Measurements from ENCODE around the gene TNIK.

TNIK gene

GRCh38 chr3:171435143-171435542 lies 25.1 kb downstream of the TNIK start:
- Histone ChIP-seq H3K9me3 (ENCODE audit: control insufficient read depth, insufficient read depth, low read length) (no peaks in the 10 kb centered on the region), H3F3A (ENCODE audit: control insufficient read depth, insufficient read depth) (no peaks in the 10 kb centered on the region), H3K4me1 (ENCODE audit: control insufficient read depth, low read length) (no peaks in the 10 kb centered on the region), H3K4me3 (ENCODE audit: low read length) (no peak overlapping the region), H3K79me2 (ENCODE audit: control insufficient read depth, low read length) (no peaks in the 10 kb centered on the region), H3K27ac (ENCODE audit: low read depth, low read length) (no peak overlapping the region), H3K36me3 (ENCODE audit: control insufficient read depth, low read length) (no peaks in the 10 kb centered on the region), H3K4me2 (ENCODE audit: low read length) (no peak overlapping the region), H3K9me2 (replicated peaks; ENCODE audit: control insufficient read depth, low read length) (no peaks in the 10 kb centered on the region), H3K27me3 (ENCODE audit: control insufficient read depth, low read length) (no peaks in the 10 kb centered on the region), H4K20me1 (ENCODE audit: control insufficient read depth, insufficient read depth, low read depth, low read length) (no peaks in the 10 kb centered on the region)
- TF ChIP-seq CTCF (IDR thresholded peaks at IDR 0.05; ENCODE audit: low read depth, low read length, poor library complexity, severe bottlenecking) (no peak), EZH2phosphoT487 (IDR thresholded peaks at IDR 0.05; ENCODE audit: borderline replicate concordance, low read length) (no peak)

- Histone ChIP-seq H3K36me3 (ENCODE audit: control insufficient read depth, low read length) (no peaks in the 10 kb centered on the region), H3F3A (ENCODE audit: control insufficient read depth, insufficient read depth) (no peaks in the 10 kb centered on the region), H3K4me3 (ENCODE audit: low read length) (no peak overlapping the region), H3K4me1 (ENCODE audit: control insufficient read depth, low read length) (no peaks in the 10 kb centered on the region), H3K27ac (ENCODE audit: low read depth, low read length) (no peak overlapping the region), H3K79me2 (ENCODE audit: control insufficient read depth, low read length) (no peaks in the 10 kb centered on the region), H4K20me1 (ENCODE audit: control insufficient read depth, insufficient read depth, low read depth, low read length) (no peaks in the 10 kb centered on the region), H3K27me3 (ENCODE audit: control insufficient read depth, low read length) (no peaks in the 10 kb centered on the region), H3K9me3 (ENCODE audit: control insufficient read depth, insufficient read depth, low read length) (no peaks in the 10 kb centered on the region), H3K4me2 (ENCODE audit: low read length) (no peak overlapping the region), H3K9me2 (replicated peaks; ENCODE audit: control insufficient read depth, low read length) (no peaks in the 10 kb centered on the region)
- TF ChIP-seq CTCF (IDR thresholded peaks at IDR 0.05; ENCODE audit: low read depth, low read length, poor library complexity, severe bottlenecking) (no peak), EZH2phosphoT487 (IDR thresholded peaks at IDR 0.05; ENCODE audit: borderline replicate concordance, low read length) (no peak)
Observed at GRCh38 chr3:171432548-171432947, 27.7 kb downstream of the TNIK start.

GRCh38 chr3:171431550-171431949 lies 28.7 kb downstream of the TNIK start:
- Histone ChIP-seq H3K4me3 (ENCODE audit: low read length) (no peak overlapping the region), H3K4me2 (ENCODE audit: low read length) (no peak overlapping the region), H3K79me2 (ENCODE audit: control insufficient read depth, low read length) (no peaks in the 10 kb centered on the region), H3F3A (ENCODE audit: control insufficient read depth, insufficient read depth) (no peaks in the 10 kb centered on the region), H3K9me3 (ENCODE audit: control insufficient read depth, insufficient read depth, low read length) (no peaks in the 10 kb centered on the region), H3K27ac (ENCODE audit: low read depth, low read length) (no peak overlapping the region), H3K27me3 (ENCODE audit: control insufficient read depth, low read length) (no peaks in the 10 kb centered on the region), H4K20me1 (ENCODE audit: control insufficient read depth, insufficient read depth, low read depth, low read length) (no peaks in the 10 kb centered on the region), H3K36me3 (ENCODE audit: control insufficient read depth, low read length) (no peaks in the 10 kb centered on the region), H3K9me2 (replicated peaks; ENCODE audit: control insufficient read depth, low read length) (no peaks in the 10 kb centered on the region), H3K4me1 (ENCODE audit: control insufficient read depth, low read length) (no peaks in the 10 kb centered on the region)
- no peak for TF ChIP-seq EZH2phosphoT487 (IDR thresholded peaks at IDR 0.05; ENCODE audit: borderline replicate concordance, low read length)
- TF ChIP-seq CTCF (IDR thresholded peaks at IDR 0.05; ENCODE audit: low read depth, low read length, poor library complexity, severe bottlenecking) = no peak

GRCh38 chr3:171430530-171430929 lies 29.7 kb downstream of the TNIK start:
- H3K27ac ChIP-seq (ENCODE audit: low read depth, low read length) = no peak overlapping the region
- H3K9me3 ChIP-seq (ENCODE audit: control insufficient read depth, insufficient read depth, low read length) = no peaks in the 10 kb centered on the region
- H3K9me2 ChIP-seq (replicated peaks; ENCODE audit: control insufficient read depth, low read length) = no peaks in the 10 kb centered on the region
- no peak overlapping the region for H3K4me2 ChIP-seq (ENCODE audit: low read length)
- no peak for TF ChIP-seq CTCF (IDR thresholded peaks at IDR 0.05; ENCODE audit: low read depth, low read length, poor library complexity, severe bottlenecking)
- TF ChIP-seq EZH2phosphoT487 (IDR thresholded peaks at IDR 0.05; ENCODE audit: borderline replicate concordance, low read length) = no peak
- no peaks in the 10 kb centered on the region for H3K79me2 ChIP-seq (ENCODE audit: control insufficient read depth, low read length)
- H3K4me3 ChIP-seq (ENCODE audit: low read length) = no peak overlapping the region
- H3K4me1 ChIP-seq (ENCODE audit: control insufficient read depth, low read length) = no peaks in the 10 kb centered on the region
- H4K20me1 ChIP-seq (ENCODE audit: control insufficient read depth, insufficient read depth, low read depth, low read length) = no peaks in the 10 kb centered on the region
- H3K27me3 ChIP-seq (ENCODE audit: control insufficient read depth, low read length) = no peaks in the 10 kb centered on the region
- no peaks in the 10 kb centered on the region for H3F3A ChIP-seq (ENCODE audit: control insufficient read depth, insufficient read depth)
- H3K36me3 ChIP-seq (ENCODE audit: control insufficient read depth, low read length) = no peaks in the 10 kb centered on the region

Measured in DOHH2 (cell line).